ENCODE data around the gene EZH2.

Gene EZH2

GRCh38 chr7:148814922-148815559 is 69.0 kb downstream of the EZH2 start:
- no peak for TF ChIP-seq CTCF (IDR thresholded peaks at IDR 0.05; ENCODE audit: extremely low read depth, insufficient read depth, missing control alignments)
- in situ Hi-C loops (cut with MboI; ENCODE audit: low pct_unique_long_range_greater_than_20kb, low sequenced_read_pairs, unreplicated experiment), result no loop called here
- DNase-seq (ENCODE audit: low spot score), result no peak

- in situ Hi-C loops (cut with MboI; ENCODE audit: low pct_unique_long_range_greater_than_20kb, low sequenced_read_pairs, unreplicated experiment), result no loop called here
- no peak for TF ChIP-seq CTCF (IDR thresholded peaks at IDR 0.05; ENCODE audit: extremely low read depth, insufficient read depth, missing control alignments)
- no peak for DNase-seq (ENCODE audit: low spot score)
These were observed 70.2 kb downstream of the EZH2 start for GRCh38 chr7:148813890-148814289.

GRCh38 chr7:148811892-148812291 is 72.2 kb downstream of the EZH2 start:
- no peak for DNase-seq (ENCODE audit: low spot score)
- in situ Hi-C loops (cut with MboI; ENCODE audit: low pct_unique_long_range_greater_than_20kb, low sequenced_read_pairs, unreplicated experiment), result no loop called here
- TF ChIP-seq CTCF (IDR thresholded peaks at IDR 0.05; ENCODE audit: extremely low read depth, insufficient read depth, missing control alignments), result no peak

- no peak for DNase-seq (ENCODE audit: low spot score)
- TF ChIP-seq CTCF (IDR thresholded peaks at IDR 0.05; ENCODE audit: extremely low read depth, insufficient read depth, missing control alignments), result no peak
These were observed 74.2 kb downstream of the EZH2 start for GRCh38 chr7:148809856-148810255.

GRCh38 chr7:148807436-148807835 is 76.7 kb downstream of the EZH2 start:
- no peak for TF ChIP-seq CTCF (IDR thresholded peaks at IDR 0.05; ENCODE audit: extremely low read depth, insufficient read depth, missing control alignments)
- DNase-seq (ENCODE audit: low spot score), result no peak
- in situ Hi-C loops (cut with MboI; ENCODE audit: low pct_unique_long_range_greater_than_20kb, low sequenced_read_pairs, unreplicated experiment), result no loop called here

More at GRCh38 chr7:148809856-148810255, 74.2 kb downstream of the EZH2 start:
- in situ Hi-C loops (cut with MboI; ENCODE audit: low pct_unique_long_range_greater_than_20kb, low sequenced_read_pairs, unreplicated experiment), result no loop called here

GRCh38 chr7:148806187-148806586 is 77.9 kb downstream of the EZH2 start:
- DNase-seq (ENCODE audit: low spot score), result no peak
- in situ Hi-C loops (cut with MboI; ENCODE audit: low pct_unique_long_range_greater_than_20kb, low sequenced_read_pairs, unreplicated experiment), result no loop called here

More at GRCh38 chr7:148806187-148806586, 77.9 kb downstream of the EZH2 start:
- no peak for TF ChIP-seq CTCF (IDR thresholded peaks at IDR 0.05; ENCODE audit: extremely low read depth, insufficient read depth, missing control alignments)

All from GM13977 (cell line).